Endothelial cell of umbilical vein (primary cell): ENCODE measurements around the gene NEMP1. TPM values are rescaled to one million over a fixed set of nuclear protein-coding genes. Genes with fewer than 3 reads are reported as not detected.

Experiments
- BruUV-seq: library from RNA; stranded (reverse); fragments of 400-500 nt; replicated peaks from 2 replicates; lab custom pipeline; 2021; lab: Mats Ljungman, UMichigan
- CTCF ChIA-PET: fragments of 300-600, 350-600 bp; sonication (Branson Sonifier 250); formaldehyde crosslinking; loops from one replicate; lab custom pipeline; 2021; ENCODE audit warnings: antibody characterized with exemption, inconsistent platforms; lab: Charles Lee
- POLR2A ChIA-PET: fragments of 300-600, 350-600 bp; sonication (Branson Sonifier 250); formaldehyde crosslinking; loops from one replicate; lab custom pipeline; 2021; ENCODE audit warnings: antibody characterized with exemption, inconsistent platforms; lab: Charles Lee
- DNase-seq: peaks from one replicate; pipeline ENCODE4 v3.0.0-alpha.2; 2011; ENCODE audit warnings: low read depth, low spot score
- FAIRE-seq: peaks from 2 replicates; lab custom pipeline; 2011; peaks lifted over from hg19 to GRCh38; lab: Jason Lieb, UNC
- H2AFZ ChIP-seq: 2 replicates; pipeline ENCODE4 v1.6.0; 2012; ENCODE audit warnings: low read depth, low read length, control low read depth, inconsistent platforms
- H3K27ac ChIP-seq: 2 replicates; pipeline ENCODE4 v1.5.1; 2011; ENCODE audit warnings: low read depth, mild to moderate bottlenecking, control low read depth, low read length, moderate library complexity; ENCODE audit not compliant: insufficient read depth
- H3K27me3 ChIP-seq, 2 experiments: 2 replicates each; pipeline versions ENCODE4 v1.6.0 to v1.6.1; 2011; ENCODE audit warnings: low read length in 2 of 2, mixed read lengths in 1 of 2; ENCODE audit not compliant: control insufficient read depth in 2 of 2, insufficient read depth in 2 of 2
- H3K36me3 ChIP-seq, 2 experiments: 2 replicates in 1 of 2; 3 replicates in 1 of 2; pipeline ENCODE4 v1.5.1; 2011; ENCODE audit warnings: low read length in 2 of 2, mild to moderate bottlenecking in 1 of 2, moderate library complexity in 1 of 2; ENCODE audit not compliant: control insufficient read depth in 2 of 2, insufficient read depth in 2 of 2; ENCODE audit errors: extremely low read depth in 1 of 2
- H3K4me1 ChIP-seq: 3 replicates; pipeline ENCODE4 v1.5.1; 2011; ENCODE audit warnings: mild to moderate bottlenecking, low read length; ENCODE audit not compliant: control insufficient read depth, insufficient read depth; ENCODE audit errors: extremely low read depth
- H3K4me2 ChIP-seq: 2 replicates; pipeline ENCODE4 v1.6.1; 2011; ENCODE audit warnings: low read length, control low read depth, mixed read lengths; ENCODE audit not compliant: insufficient read depth
- H3K4me3 ChIP-seq, 3 experiments: fragments of 200-600 bp in 1 of 3; sonication (generic), shearing (Covaris generic) in 1 of 3; replicated peaks in 1 of 3; 2 replicates each; pipeline ENCODE4 v1.5.1; 2011 to 2016; ENCODE audit warnings: control low read depth in 3 of 3, low read length in 3 of 3, mild to moderate bottlenecking in 2 of 3, inconsistent platforms in 1 of 3, low read depth in 1 of 3, moderate library complexity in 1 of 3; ENCODE audit not compliant: insufficient read depth in 1 of 3
- H3K79me2 ChIP-seq: 2 replicates; pipeline ENCODE4 v1.6.0; 2012; ENCODE audit warnings: low read length, inconsistent platforms; ENCODE audit not compliant: control insufficient read depth, insufficient read depth
- H3K9ac ChIP-seq: replicated peaks from 2 replicates; pipeline ENCODE3; 2011; ENCODE audit warnings: low read length, control low read depth; ENCODE audit not compliant: insufficient read depth; ENCODE audit errors: extremely low read depth
- H3K9me1 ChIP-seq: replicated peaks from 3 replicates; pipeline ENCODE4 v1.6.0; 2011; ENCODE audit warnings: mild to moderate bottlenecking, low read length; ENCODE audit not compliant: control insufficient read depth, insufficient read depth; ENCODE audit errors: extremely low read depth
- H3K9me3 ChIP-seq: replicated peaks from 2 replicates; pipeline ENCODE4 v1.5.1; 2012; ENCODE audit warnings: low read length, inconsistent platforms; ENCODE audit not compliant: control insufficient read depth, insufficient read depth
- H4K20me1 ChIP-seq: replicated peaks from 2 replicates; pipeline ENCODE3; 2011; ENCODE audit warnings: mild to moderate bottlenecking, low read length; ENCODE audit not compliant: control insufficient read depth, insufficient read depth; ENCODE audit errors: extremely low read depth
- EZH2 ChIP-seq: IDR thresholded peaks from 2 replicates; pipeline ENCODE4 v1.6.1; 2012; ENCODE audit warnings: borderline replicate concordance, low read depth, mild to moderate bottlenecking, moderate library complexity, low read length, inconsistent platforms; ENCODE audit not compliant: severe bottlenecking
- FOS ChIP-seq: IDR thresholded peaks from 2 replicates; pipeline ENCODE4 v1.6.1; 2011; ENCODE audit warnings: mild to moderate bottlenecking, low read length, moderate library complexity, borderline replicate concordance; ENCODE audit not compliant: insufficient read depth
- GATA2 ChIP-seq: IDR thresholded peaks from 2 replicates; pipeline ENCODE4 v1.7.0; 2011; ENCODE audit warnings: low read depth, mild to moderate bottlenecking, moderate library complexity, mixed read lengths, low read length; ENCODE audit not compliant: insufficient read length, insufficient read depth
- JUN ChIP-seq: IDR thresholded peaks from 2 replicates; pipeline ENCODE4 v1.6.1; 2011; ENCODE audit warnings: borderline replicate concordance, low read depth; ENCODE audit not compliant: insufficient read length, insufficient read depth
- MYC ChIP-seq: IDR thresholded peaks from one replicate; pipeline ENCODE4 v1.6.1; 2011; ENCODE audit warnings: mild to moderate bottlenecking, low read depth, low read length
- POLR2A ChIP-seq: IDR thresholded peaks from 2 replicates; pipeline ENCODE4 v1.6.1; 2012; ENCODE audit warnings: low read depth, mild to moderate bottlenecking, control low read depth, low read length
- POLR2AphosphoS5 ChIP-seq: IDR thresholded peaks from 2 replicates; pipeline ENCODE4 v1.6.1; 2012; ENCODE audit warnings: low read depth, mild to moderate bottlenecking, control low read depth, low read length, moderate library complexity; ENCODE audit not compliant: insufficient read depth
- dilution Hi-C: fragments of 300-500 bp; cut with MboI; formaldehyde crosslinking; loops from one replicate; pipeline ENCODE4 v1.15.0; 2019; ENCODE audit warnings: low sequenced_read_pairs; ENCODE audit not compliant: extremely low pct_ligation_motif_present
- intact Hi-C: fragments of 100-400 bp; cut with micrococcal nuclease; formaldehyde crosslinking; loops from one replicate; pipeline ENCODE4 v1.10.0; 2022
- polyA plus RNA-seq, 4 experiments: library from polyadenylated mRNA; depleted of rRNA in 3 of 4; stranded (reverse) in 3 of 4; unstranded in 1 of 4; fragments of >200 nt; gene quantifications; 2 replicates each; pipeline versions ENCODE4 v1.2.1 to v1.2.3, GENCODE V29; 2011 to 2012; ENCODE audit warnings: missing spikeins in 1 of 4
- total RNA-seq: library from RNA; stranded (reverse); gene quantifications from 2 replicates; pipeline ENCODE4 v1.2.3, GENCODE V29; 2021
- TF ChIP-seq, protein P1 (sequence below), 2 donors: IDR thresholded peaks; 1 replicate in 1 of 2; 2 replicates in 1 of 2; pipeline ENCODE4 v1.5.1; 2011; ENCODE audit warnings: low read length in 2 of 2, mild to moderate bottlenecking in 2 of 2, moderate library complexity in 2 of 2, control low read depth in 1 of 2, inconsistent platforms in 1 of 2, low read depth in 1 of 2; ENCODE audit not compliant: insufficient read depth in 1 of 2; ENCODE audit errors: extremely low read depth in 1 of 2
- TF ChIP-seq, protein P2 (sequence below): IDR thresholded peaks from 2 replicates; pipeline ENCODE4 v1.6.1; 2011; ENCODE audit not compliant: insufficient read depth, insufficient read length

Gene NEMP1
- total and polyA plus RNA-seq, 2 donors (not counting 3 experiments of a cell fraction or from before 2014, with no cell fraction given), result 10.8 to 21.5 TPM

DNA sequence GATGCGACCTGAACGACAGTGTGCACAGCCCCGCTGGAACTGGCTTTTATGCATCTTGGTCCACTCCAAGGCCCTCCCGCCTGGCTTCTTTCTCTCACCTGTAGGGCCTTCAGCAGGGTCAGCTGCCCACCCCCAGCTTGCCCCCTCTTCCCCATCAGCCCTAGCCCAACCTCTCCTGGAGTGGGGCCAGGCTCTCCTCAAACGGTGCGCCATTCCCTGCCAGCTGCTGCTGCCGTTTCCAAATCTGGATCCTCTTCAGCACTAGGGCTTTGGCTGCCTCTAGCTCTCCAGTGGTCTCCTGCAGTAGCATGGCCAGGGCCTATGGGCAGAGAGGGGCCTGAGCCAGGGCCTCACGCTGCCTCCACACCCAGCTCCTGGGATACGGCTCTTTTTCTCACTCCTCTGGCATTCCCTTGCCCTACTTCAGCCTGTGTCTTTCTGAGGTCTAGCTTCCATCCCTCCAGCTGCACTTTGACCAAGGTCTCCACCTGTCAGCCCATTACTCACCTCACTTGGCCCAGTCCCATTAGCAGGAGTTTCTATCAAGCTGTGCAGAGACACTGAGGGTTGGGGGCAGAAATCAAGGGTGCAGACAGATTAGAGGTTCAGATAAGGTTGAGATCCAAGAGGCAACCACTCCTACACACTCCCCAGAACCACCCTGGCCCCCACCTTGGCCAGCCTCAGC lies 27.6 kb upstream of the NEMP1 start:
- H2AFZ ChIP-seq, result no peak overlapping the region
- no TSS peak for BruUV-seq
- TF ChIP-seq FOS (no peak), MYC (no peak), POLR2AphosphoS5 (no peak), POLR2A (no peak), EZH2 (no peak), GATA2 (no peak), JUN (no peak)
- TF ChIP-seq, protein P1, sequence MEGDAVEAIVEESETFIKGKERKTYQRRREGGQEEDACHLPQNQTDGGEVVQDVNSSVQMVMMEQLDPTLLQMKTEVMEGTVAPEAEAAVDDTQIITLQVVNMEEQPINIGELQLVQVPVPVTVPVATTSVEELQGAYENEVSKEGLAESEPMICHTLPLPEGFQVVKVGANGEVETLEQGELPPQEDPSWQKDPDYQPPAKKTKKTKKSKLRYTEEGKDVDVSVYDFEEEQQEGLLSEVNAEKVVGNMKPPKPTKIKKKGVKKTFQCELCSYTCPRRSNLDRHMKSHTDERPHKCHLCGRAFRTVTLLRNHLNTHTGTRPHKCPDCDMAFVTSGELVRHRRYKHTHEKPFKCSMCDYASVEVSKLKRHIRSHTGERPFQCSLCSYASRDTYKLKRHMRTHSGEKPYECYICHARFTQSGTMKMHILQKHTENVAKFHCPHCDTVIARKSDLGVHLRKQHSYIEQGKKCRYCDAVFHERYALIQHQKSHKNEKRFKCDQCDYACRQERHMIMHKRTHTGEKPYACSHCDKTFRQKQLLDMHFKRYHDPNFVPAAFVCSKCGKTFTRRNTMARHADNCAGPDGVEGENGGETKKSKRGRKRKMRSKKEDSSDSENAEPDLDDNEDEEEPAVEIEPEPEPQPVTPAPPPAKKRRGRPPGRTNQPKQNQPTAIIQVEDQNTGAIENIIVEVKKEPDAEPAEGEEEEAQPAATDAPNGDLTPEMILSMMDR (IDR thresholded peaks at IDR 0.05; ENCODE audit: extremely low read depth in 1 of 2, insufficient read depth in 1 of 2, low read depth in 1 of 2, low read length in 2 of 2), result no peak
- TF ChIP-seq, protein P2, sequence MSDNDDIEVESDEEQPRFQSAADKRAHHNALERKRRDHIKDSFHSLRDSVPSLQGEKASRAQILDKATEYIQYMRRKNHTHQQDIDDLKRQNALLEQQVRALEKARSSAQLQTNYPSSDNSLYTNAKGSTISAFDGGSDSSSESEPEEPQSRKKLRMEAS, result no peak
- peaks cover 6% of the 10 kb centered on the region for H3K4me1 ChIP-seq
- H3K27me3 ChIP-seq, result no peaks in the 10 kb centered on the region
- intact Hi-C loops, result no loop called here
- no peak for FAIRE-seq
- H3K36me3 ChIP-seq, result peaks cover 4 to 32% of the 10 kb centered on the region in 2 experiments
- peaks cover 13% of the 10 kb centered on the region for H3K79me2 ChIP-seq
- H3K9me1 ChIP-seq, result no peaks in the 10 kb centered on the region
- no peak overlapping the region for H3K9ac ChIP-seq
- H3K4me3 ChIP-seq, result no peak overlapping the region
- DNase-seq, result no peak
- dilution Hi-C loops, result no loop called here
- H3K9me3 ChIP-seq, result no peaks in the 10 kb centered on the region
- H3K4me2 ChIP-seq, result no peak overlapping the region
- CTCF ChIA-PET, result interaction anchor here (1.3 kb wide), 1 partner anchor 14 kb away, joined by 6 read pairs; no protein-coding TSS in a partner anchor
- POLR2A ChIA-PET, result no interaction called here
- H3K27ac ChIP-seq, result no peak overlapping the region
- H4K20me1 ChIP-seq, result no peaks in the 10 kb centered on the region
